Neural cell (in vitro differentiated cells): ENCODE measurements around the gene MUC2. TPM values are rescaled to one million over a fixed set of nuclear protein-coding genes. Genes with fewer than 3 reads are reported as not detected.

Source experiments
- H2AFZ ChIP-seq: fragments of 200-600, 300-800 bp; sonication (generic), shearing (Covaris generic); 2 replicates; pipeline ENCODE4 v1.6.0; 2014; ENCODE audit warnings: low read depth, mild to moderate bottlenecking, antibody characterized with exemption, low read length, moderate library complexity
- H3F3A ChIP-seq: fragments of 200-600 bp; shearing (Covaris generic); 2 replicates; pipeline ENCODE4 v1.6.1; 2016; ENCODE audit warnings: mild to moderate bottlenecking, moderate library complexity, mixed read lengths, antibody characterized with exemption, low read length; ENCODE audit not compliant: insufficient read depth, poor library complexity, severe bottlenecking
- H3K27ac ChIP-seq: fragments of 200-600, 300-800 bp; sonication (generic), shearing (Covaris generic); 2 replicates; pipeline ENCODE4 v1.5.1; 2014; ENCODE audit warnings: mild to moderate bottlenecking, low read length, moderate library complexity
- H3K27me3 ChIP-seq: fragments of 300-800, 200-600 bp; sonication (generic), shearing (Covaris generic); 2 replicates; pipeline ENCODE4 v1.6.0; 2014; ENCODE audit warnings: mild to moderate bottlenecking, low read depth, low read length, moderate library complexity; ENCODE audit not compliant: insufficient read depth
- H3K36me3 ChIP-seq: fragments of 300-800, 200-600 bp; sonication (generic), shearing (Covaris generic); 2 replicates; pipeline ENCODE4 v1.5.1; 2014; ENCODE audit warnings: mild to moderate bottlenecking, antibody characterized with exemption, low read length, moderate library complexity; ENCODE audit not compliant: insufficient read depth
- H3K4me2 ChIP-seq: fragments of 300-800, 200-600 bp; sonication (generic), shearing (Covaris generic); 2 replicates; pipeline ENCODE4 v1.6.0; 2014; ENCODE audit warnings: mild to moderate bottlenecking, low read length
- H3K4me3 ChIP-seq: fragments of 300-800, 200-600 bp; sonication (generic), shearing (Covaris generic); 2 replicates; pipeline ENCODE4 v1.5.1; 2014; ENCODE audit warnings: mild to moderate bottlenecking, low read length, moderate library complexity
- H3K79me2 ChIP-seq: fragments of 200-600 bp; shearing (Covaris generic); replicated peaks from 2 replicates; pipeline ENCODE4 v1.6.0; 2014; ENCODE audit warnings: mild to moderate bottlenecking, low read length, moderate library complexity; ENCODE audit not compliant: insufficient read depth
- H3K9ac ChIP-seq: fragments of 300-800, 200-600 bp; sonication (generic), shearing (Covaris generic); 2 replicates; pipeline ENCODE4 v1.6.1; 2016; ENCODE audit warnings: mild to moderate bottlenecking, low read length, mixed read lengths
- H3K9me2 ChIP-seq: fragments of 200-600 bp; shearing (Covaris generic); 2 replicates; pipeline ENCODE4 v1.6.1; 2016; ENCODE audit warnings: mild to moderate bottlenecking, low read length, mixed read lengths; ENCODE audit not compliant: insufficient read depth
- H3K9me3 ChIP-seq: fragments of 200-600, 300-800 bp; sonication (generic), shearing (Covaris generic); 2 replicates; pipeline ENCODE4 v1.6.1; 2016; ENCODE audit warnings: mild to moderate bottlenecking, mixed run types, low read length, moderate library complexity, mixed read lengths
- H4K20me1 ChIP-seq: fragments of 200-600 bp; shearing (Covaris generic); 2 replicates; pipeline ENCODE4 v1.6.1; 2016; ENCODE audit warnings: mild to moderate bottlenecking, mixed run types; ENCODE audit not compliant: insufficient read depth
- EP300 ChIP-seq: fragments of 450-650 bp; conservative IDR thresholded peaks from 2 replicates; pipeline ENCODE4 v1.6.1; 2014; ENCODE audit warnings: antibody characterized with exemption, mild to moderate bottlenecking, moderate library complexity; ENCODE audit not compliant: poor library complexity, severe bottlenecking
- EZH2 ChIP-seq: fragments of 200-600, 300-800 bp; shearing (Covaris generic), sonication (generic); IDR thresholded peaks from 2 replicates; pipeline ENCODE4 v1.6.1; 2014; ENCODE audit warnings: antibody characterized with exemption, low read length, borderline replicate concordance, mild to moderate bottlenecking; ENCODE audit not compliant: insufficient read depth, poor library complexity, severe bottlenecking
- MXI1 ChIP-seq: fragments of 450-650 bp; conservative IDR thresholded peaks from 2 replicates; pipeline ENCODE4 v1.6.1; 2014; ENCODE audit warnings: antibody characterized with exemption, mild to moderate bottlenecking; ENCODE audit not compliant: poor library complexity, severe bottlenecking
- POLR2AphosphoS5 ChIP-seq: IDR thresholded peaks from 2 replicates; pipeline ENCODE4 v1.6.1; 2012
- RAD21 ChIP-seq: fragments of 450-650 bp; conservative IDR thresholded peaks from 2 replicates; pipeline ENCODE4 v1.6.1; 2014; ENCODE audit warnings: antibody characterized with exemption, mild to moderate bottlenecking, moderate library complexity
- SMC3 ChIP-seq: fragments of 450-650 bp; conservative IDR thresholded peaks from 2 replicates; pipeline ENCODE4 v1.6.1; 2014; ENCODE audit warnings: antibody characterized with exemption, mild to moderate bottlenecking, moderate library complexity; ENCODE audit not compliant: poor library complexity
- TAF1 ChIP-seq: IDR thresholded peaks from 2 replicates; pipeline ENCODE4 v1.6.1; 2012; ENCODE audit warnings: low read depth
- polyA plus RNA-seq: library from polyadenylated mRNA; depleted of rRNA; stranded (reverse); fragments of >200 nt; gene quantifications from 2 replicates; pipeline ENCODE4 v1.2.3, GENCODE V29; 2014
- TF ChIP-seq, protein P1 (sequence below): fragments of 450-650 bp; IDR thresholded peaks from 2 replicates; pipeline ENCODE4 v1.5.1; 2014; ENCODE audit warnings: antibody characterized with exemption, mild to moderate bottlenecking, moderate library complexity; ENCODE audit not compliant: poor library complexity, severe bottlenecking
- TF ChIP-seq, protein P2 (sequence below): IDR thresholded peaks from 2 replicates; pipeline ENCODE4 v1.6.1; 2012; ENCODE audit warnings: borderline replicate concordance

MUC2 gene
- polyA plus RNA-seq, 1 donor from 2014 or later = not detected

DNA sequence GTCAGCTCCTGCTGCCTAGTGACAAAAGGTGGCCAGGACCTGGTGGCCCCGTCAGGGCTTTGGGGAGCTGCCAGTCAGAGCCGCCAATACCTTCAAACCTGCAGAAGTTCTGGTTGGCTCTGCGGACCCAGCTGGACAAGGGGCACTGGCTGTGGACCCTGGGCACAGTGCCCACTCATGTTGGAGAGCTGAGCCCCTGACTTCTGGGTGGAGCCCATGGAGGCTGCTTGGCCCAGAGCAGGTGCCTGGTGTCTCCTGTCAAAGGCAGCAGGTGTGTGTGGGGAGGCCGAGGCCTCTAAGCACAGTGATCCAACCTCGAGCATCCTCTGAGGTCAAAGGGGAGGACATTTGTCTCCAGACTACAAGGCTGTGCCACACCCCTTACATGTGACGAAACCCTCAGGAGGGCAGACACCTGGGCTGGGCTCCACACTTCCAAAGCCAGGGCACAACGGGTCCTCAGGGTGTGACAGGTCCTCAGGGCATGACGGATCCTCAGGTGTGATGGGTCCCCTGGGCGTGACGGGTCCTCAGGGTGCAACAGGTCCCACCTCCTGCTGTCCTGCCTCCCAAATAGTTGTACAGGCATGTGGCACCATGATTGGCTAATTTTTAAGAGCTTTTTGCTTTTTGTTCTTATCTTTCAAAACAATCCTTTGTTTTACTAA lies 37.0 kb downstream of the MUC2 start:
- no peaks in the 10 kb centered on the region for H3K9me3 ChIP-seq
- no peaks in the 10 kb centered on the region for H4K20me1 ChIP-seq
- TF ChIP-seq RAD21 (no peak), EZH2 (no peak), SMC3 (no peak), POLR2AphosphoS5 (no peak), EP300 (no peak), MXI1 (no peak), TAF1 (no peak)
- TF ChIP-seq, protein P1, sequence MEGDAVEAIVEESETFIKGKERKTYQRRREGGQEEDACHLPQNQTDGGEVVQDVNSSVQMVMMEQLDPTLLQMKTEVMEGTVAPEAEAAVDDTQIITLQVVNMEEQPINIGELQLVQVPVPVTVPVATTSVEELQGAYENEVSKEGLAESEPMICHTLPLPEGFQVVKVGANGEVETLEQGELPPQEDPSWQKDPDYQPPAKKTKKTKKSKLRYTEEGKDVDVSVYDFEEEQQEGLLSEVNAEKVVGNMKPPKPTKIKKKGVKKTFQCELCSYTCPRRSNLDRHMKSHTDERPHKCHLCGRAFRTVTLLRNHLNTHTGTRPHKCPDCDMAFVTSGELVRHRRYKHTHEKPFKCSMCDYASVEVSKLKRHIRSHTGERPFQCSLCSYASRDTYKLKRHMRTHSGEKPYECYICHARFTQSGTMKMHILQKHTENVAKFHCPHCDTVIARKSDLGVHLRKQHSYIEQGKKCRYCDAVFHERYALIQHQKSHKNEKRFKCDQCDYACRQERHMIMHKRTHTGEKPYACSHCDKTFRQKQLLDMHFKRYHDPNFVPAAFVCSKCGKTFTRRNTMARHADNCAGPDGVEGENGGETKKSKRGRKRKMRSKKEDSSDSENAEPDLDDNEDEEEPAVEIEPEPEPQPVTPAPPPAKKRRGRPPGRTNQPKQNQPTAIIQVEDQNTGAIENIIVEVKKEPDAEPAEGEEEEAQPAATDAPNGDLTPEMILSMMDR = no peak
- TF ChIP-seq, protein P2, sequence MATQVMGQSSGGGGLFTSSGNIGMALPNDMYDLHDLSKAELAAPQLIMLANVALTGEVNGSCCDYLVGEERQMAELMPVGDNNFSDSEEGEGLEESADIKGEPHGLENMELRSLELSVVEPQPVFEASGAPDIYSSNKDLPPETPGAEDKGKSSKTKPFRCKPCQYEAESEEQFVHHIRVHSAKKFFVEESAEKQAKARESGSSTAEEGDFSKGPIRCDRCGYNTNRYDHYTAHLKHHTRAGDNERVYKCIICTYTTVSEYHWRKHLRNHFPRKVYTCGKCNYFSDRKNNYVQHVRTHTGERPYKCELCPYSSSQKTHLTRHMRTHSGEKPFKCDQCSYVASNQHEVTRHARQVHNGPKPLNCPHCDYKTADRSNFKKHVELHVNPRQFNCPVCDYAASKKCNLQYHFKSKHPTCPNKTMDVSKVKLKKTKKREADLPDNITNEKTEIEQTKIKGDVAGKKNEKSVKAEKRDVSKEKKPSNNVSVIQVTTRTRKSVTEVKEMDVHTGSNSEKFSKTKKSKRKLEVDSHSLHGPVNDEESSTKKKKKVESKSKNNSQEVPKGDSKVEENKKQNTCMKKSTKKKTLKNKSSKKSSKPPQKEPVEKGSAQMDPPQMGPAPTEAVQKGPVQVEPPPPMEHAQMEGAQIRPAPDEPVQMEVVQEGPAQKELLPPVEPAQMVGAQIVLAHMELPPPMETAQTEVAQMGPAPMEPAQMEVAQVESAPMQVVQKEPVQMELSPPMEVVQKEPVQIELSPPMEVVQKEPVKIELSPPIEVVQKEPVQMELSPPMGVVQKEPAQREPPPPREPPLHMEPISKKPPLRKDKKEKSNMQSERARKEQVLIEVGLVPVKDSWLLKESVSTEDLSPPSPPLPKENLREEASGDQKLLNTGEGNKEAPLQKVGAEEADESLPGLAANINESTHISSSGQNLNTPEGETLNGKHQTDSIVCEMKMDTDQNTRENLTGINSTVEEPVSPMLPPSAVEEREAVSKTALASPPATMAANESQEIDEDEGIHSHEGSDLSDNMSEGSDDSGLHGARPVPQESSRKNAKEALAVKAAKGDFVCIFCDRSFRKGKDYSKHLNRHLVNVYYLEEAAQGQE = no peak
- H2AFZ ChIP-seq = no peak overlapping the region
- no peaks in the 10 kb centered on the region for H3F3A ChIP-seq
- H3K79me2 ChIP-seq = no peaks in the 10 kb centered on the region
- no peaks in the 10 kb centered on the region for H3K9me2 ChIP-seq
- no peak overlapping the region for H3K27ac ChIP-seq
- H3K4me3 ChIP-seq = no peak overlapping the region
- H3K27me3 ChIP-seq = no peaks in the 10 kb centered on the region
- no peaks in the 10 kb centered on the region for H3K36me3 ChIP-seq
- no peak overlapping the region for H3K9ac ChIP-seq
- H3K4me2 ChIP-seq = no peak overlapping the region

DNA sequence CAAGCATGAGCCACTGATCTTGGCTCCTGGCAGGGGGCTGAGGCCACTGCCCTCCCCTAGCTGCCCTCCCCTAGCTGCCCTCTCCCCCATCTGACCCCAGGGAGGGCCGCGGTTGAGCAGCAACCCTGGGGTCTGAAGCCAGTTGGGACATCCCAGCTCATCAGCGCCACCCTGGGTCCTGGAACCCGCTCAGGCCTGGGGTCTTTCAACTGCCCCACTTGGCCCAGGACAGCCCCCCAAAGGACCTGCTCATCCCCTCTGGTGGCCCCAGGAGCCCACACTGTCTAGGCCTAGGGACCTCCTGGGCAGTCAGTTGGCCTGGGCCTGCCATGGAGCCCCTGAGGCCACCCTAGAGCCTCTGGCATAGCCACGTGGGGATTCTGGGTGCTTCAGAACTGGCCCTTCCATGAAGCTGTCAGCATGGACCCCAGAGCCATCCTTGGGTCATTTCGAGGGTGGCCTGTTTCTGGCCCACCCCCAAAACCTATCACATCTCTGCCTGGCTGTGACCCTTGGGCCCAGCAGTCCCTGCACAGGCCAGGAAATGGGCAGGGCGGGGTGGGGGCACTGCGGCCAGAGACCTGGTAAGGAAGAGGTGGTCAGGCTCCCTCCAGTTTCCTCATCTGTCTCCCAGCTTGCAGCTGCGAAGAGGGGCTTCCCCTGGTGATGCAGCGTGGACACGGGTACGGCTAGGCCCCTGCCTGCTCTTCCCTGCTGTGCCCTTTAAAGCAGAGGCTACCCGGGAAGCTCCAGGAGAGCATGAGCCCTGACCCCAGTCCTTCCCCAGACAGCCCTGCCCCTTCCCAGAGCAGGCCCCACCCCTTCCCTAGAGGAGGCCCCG lies 37.9 kb downstream of the MUC2 start:
- Histone ChIP-seq H3K79me2 (no peaks in the 10 kb centered on the region), H3K27ac (no peak overlapping the region), H4K20me1 (no peaks in the 10 kb centered on the region), H3K9ac (no peak overlapping the region), H3K36me3 (no peaks in the 10 kb centered on the region), H3K9me2 (no peaks in the 10 kb centered on the region), H3F3A (no peaks in the 10 kb centered on the region), H3K27me3 (no peaks in the 10 kb centered on the region), H2AFZ (no peak overlapping the region), H3K4me2 (no peak overlapping the region), H3K9me3 (no peaks in the 10 kb centered on the region), H3K4me3 (no peak overlapping the region)
- TF ChIP-seq POLR2AphosphoS5 (no peak), TAF1 (no peak), EZH2 (no peak), SMC3 (no peak), RAD21 (no peak), EP300 (no peak), MXI1 (no peak)
- TF ChIP-seq, protein P1 = no peak
- TF ChIP-seq, protein P2 = no peak
